Body of pancreas (tissue), 4 donors: Measurements from ENCODE around the gene ANKRD50. TPM values are rescaled to one million over a fixed set of nuclear protein-coding genes. Genes with fewer than 3 reads are reported as not detected.

Experiments
- ATAC-seq: fragments of 150-250 bp; one replicate; pipeline ENCODE4 v1.9.1; 2016
- DNase-seq, 4 donors: peaks; one replicate each; pipeline ENCODE4 v3.0.0-alpha.2; 2019
- H3K27ac ChIP-seq, 4 donors: fragments of 200-600 bp; sonication (generic); 1 replicate in 3 of 4; 2 replicates in 1 of 4; pipeline versions ENCODE4 v1.5.1 to v1.6.1; 2016 to 2019; ENCODE audit warnings: mild to moderate bottlenecking in 1 of 4, mixed read lengths in 1 of 4, moderate library complexity in 1 of 4
- H3K27me3 ChIP-seq, 2 donors: fragments of 200-600 bp; sonication (generic); one replicate each; pipeline ENCODE4 v1.6.0; 2016; ENCODE audit warnings: mild to moderate bottlenecking in 1 of 2
- H3K36me3 ChIP-seq, 2 donors: fragments of 200-600 bp; sonication (generic); replicated peaks in 1 of 2; 2 replicates each; pipeline ENCODE4 v1.5.1; 2016; ENCODE audit warnings: low read depth in 2 of 2; ENCODE audit not compliant: insufficient read depth in 1 of 2
- H3K4me1 ChIP-seq: fragments of 200-600 bp; sonication (generic); one replicate; pipeline ENCODE4 v1.6.0; 2016
- H3K4me3 ChIP-seq, 2 donors: fragments of 200-600 bp; sonication (generic); 1 replicate in 1 of 2; 2 replicates in 1 of 2; pipeline ENCODE4 v1.5.1; 2016 to 2019
- H3K9me3 ChIP-seq, 3 donors: fragments of 200-600 bp; sonication (generic); 1 replicate in 2 of 3; 2 replicates in 1 of 3; pipeline ENCODE4 v1.5.1; 2016
- POLR2A ChIP-seq, 3 donors: fragments of 450-650 bp; IDR thresholded peaks; one replicate each; pipeline ENCODE4 v1.6.1; 2016; ENCODE audit warnings: antibody characterized with exemption in 3 of 3, mild to moderate bottlenecking in 2 of 3
- WGBS, 2 donors: methylation state at CpG; one replicate each; pipeline ENCODE4 v1.1.5; 2017; 5-methylcytosine and 5-hydroxymethylcytosine counted together
- intact Hi-C: fragments of 100-400 bp; cut with DNase I; formaldehyde crosslinking; loops from one replicate; pipeline ENCODE4 v1.15.1; 2023
- total RNA-seq, 2 donors: library from RNA; depleted of rRNA; stranded (reverse); fragments of >200 nt; gene quantifications; one replicate each; pipeline ENCODE4 v1.1.0, GENCODE V29; 2016
- TF ChIP-seq, protein P1 (sequence below), 7 experiments: fragments of 450-650 bp in 4 of 7; fragments of 200-600 bp in 3 of 7; sonication (generic) in 3 of 7; IDR thresholded peaks; one replicate each; pipeline ENCODE4 v1.5.1; 2016 to 2019; ENCODE audit warnings: antibody characterized with exemption in 7 of 7

ANKRD50 gene
- total RNA-seq, 2 donors from 2014 or later = 5.6 to 6.7 TPM

DNA sequence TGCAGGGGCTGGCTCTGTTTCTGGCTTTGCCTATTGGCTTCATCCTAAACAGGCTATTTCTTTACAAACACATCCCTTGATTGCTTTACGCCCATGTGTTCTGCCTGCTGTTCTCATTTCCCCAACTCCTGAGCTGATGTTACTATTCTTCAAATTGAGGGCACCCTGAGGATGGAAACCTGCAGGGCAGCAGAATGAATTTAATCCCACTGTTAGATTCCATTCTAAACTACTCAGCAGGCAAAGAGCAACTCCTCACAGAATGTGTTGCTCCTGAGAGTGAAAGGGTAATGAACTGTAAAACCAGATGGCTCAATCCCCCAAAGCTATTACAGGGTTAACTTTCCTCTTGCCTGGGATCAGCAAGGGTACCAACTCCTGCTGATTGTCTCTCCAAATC, 75.7 kb downstream of the ANKRD50 start:
- TF ChIP-seq, protein P1, sequence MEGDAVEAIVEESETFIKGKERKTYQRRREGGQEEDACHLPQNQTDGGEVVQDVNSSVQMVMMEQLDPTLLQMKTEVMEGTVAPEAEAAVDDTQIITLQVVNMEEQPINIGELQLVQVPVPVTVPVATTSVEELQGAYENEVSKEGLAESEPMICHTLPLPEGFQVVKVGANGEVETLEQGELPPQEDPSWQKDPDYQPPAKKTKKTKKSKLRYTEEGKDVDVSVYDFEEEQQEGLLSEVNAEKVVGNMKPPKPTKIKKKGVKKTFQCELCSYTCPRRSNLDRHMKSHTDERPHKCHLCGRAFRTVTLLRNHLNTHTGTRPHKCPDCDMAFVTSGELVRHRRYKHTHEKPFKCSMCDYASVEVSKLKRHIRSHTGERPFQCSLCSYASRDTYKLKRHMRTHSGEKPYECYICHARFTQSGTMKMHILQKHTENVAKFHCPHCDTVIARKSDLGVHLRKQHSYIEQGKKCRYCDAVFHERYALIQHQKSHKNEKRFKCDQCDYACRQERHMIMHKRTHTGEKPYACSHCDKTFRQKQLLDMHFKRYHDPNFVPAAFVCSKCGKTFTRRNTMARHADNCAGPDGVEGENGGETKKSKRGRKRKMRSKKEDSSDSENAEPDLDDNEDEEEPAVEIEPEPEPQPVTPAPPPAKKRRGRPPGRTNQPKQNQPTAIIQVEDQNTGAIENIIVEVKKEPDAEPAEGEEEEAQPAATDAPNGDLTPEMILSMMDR (IDR thresholded peaks at IDR 0.05) = no peak
- TF ChIP-seq POLR2A (IDR thresholded peaks at IDR 0.05) = no peak
- no peak overlapping the region for H3K4me3 ChIP-seq
- no peaks in the 10 kb centered on the region for H3K36me3 ChIP-seq
- H3K27ac ChIP-seq = no peak overlapping the region
- ATAC-seq (no peak), DNase-seq (no peak)
- WGBS, 2 donors = 89 to 91% methylated on average over 1 of the region's 1 CpG
- intact Hi-C loops = no loop called here
- H3K9me3 ChIP-seq = no peaks in the 10 kb centered on the region
- H3K27me3 ChIP-seq = no peaks in the 10 kb centered on the region
- peaks cover 10% of the 10 kb centered on the region for H3K4me1 ChIP-seq

GRCh38 chr4:124635331-124635730, 77.2 kb downstream of the ANKRD50 start:
- Histone ChIP-seq H3K36me3 (no peaks in the 10 kb centered on the region), H3K27ac (no peak overlapping the region), H3K27me3 (no peaks in the 10 kb centered on the region), H3K9me3 (no peaks in the 10 kb centered on the region), H3K4me1 (peaks cover 15% of the 10 kb centered on the region), H3K4me3 (no peak overlapping the region)
- intact Hi-C loops = no loop called here
- WGBS, 2 donors = 86 to 91% methylated on average over 4 of the region's 4 CpGs
- no peak for DNase-seq
- ATAC-seq = no peak
- TF ChIP-seq, protein P1 (IDR thresholded peaks at IDR 0.05) = no peak
- TF ChIP-seq POLR2A (IDR thresholded peaks at IDR 0.05) = no peak

GRCh38 chr4:124633285-124633941, 79.1 kb downstream of the ANKRD50 start:
- WGBS, 2 donors = 57 to 68% methylated on average over 3 of the region's 3 CpGs
- Histone ChIP-seq H3K36me3 (no peaks in the 10 kb centered on the region), H3K4me3 (no peak overlapping the region), H3K4me1 (peaks cover 11% of the 10 kb centered on the region), H3K9me3 (no peaks in the 10 kb centered on the region), H3K27ac (peak overlapping the region in 1 of 4 donors; percentile 42), H3K27me3 (no peaks in the 10 kb centered on the region)
- ATAC-seq = no peak
- no peak for TF ChIP-seq POLR2A (IDR thresholded peaks at IDR 0.05)
- TF ChIP-seq, protein P1 (IDR thresholded peaks at IDR 0.05) = no peak
- DNase-seq = no peak
- intact Hi-C loops = no loop called here

GRCh38 chr4:124632439-124632838, 80.1 kb downstream of the ANKRD50 start:
- 48 to 49% methylated on average over 5 of the region's 5 CpGs for WGBS, 2 donors
- H3K27me3 ChIP-seq = no peaks in the 10 kb centered on the region
- TF ChIP-seq POLR2A (IDR thresholded peaks at IDR 0.05) = no peak
- TF ChIP-seq, protein P1 (IDR thresholded peaks at IDR 0.05) = no peak
- peak overlapping the region in 2 of 4 donors; percentile 26 to 42 for H3K27ac ChIP-seq
- H3K4me1 ChIP-seq = peaks cover 11% of the 10 kb centered on the region
- no peak overlapping the region for H3K4me3 ChIP-seq
- ATAC-seq = peak; percentile 38
- intact Hi-C loops = no loop called here
- H3K36me3 ChIP-seq = no peaks in the 10 kb centered on the region
- no peaks in the 10 kb centered on the region for H3K9me3 ChIP-seq
- no peak for DNase-seq

- peak; percentile 93 for ATAC-seq
- peak overlapping the region in 2 of 4 donors; percentile 26 to 42 for H3K27ac ChIP-seq
- no peaks in the 10 kb centered on the region for H3K36me3 ChIP-seq
- DNase-seq = peak; percentile 65 to 85 (median 78)
- H3K4me3 ChIP-seq = no peak overlapping the region
- TF ChIP-seq POLR2A (IDR thresholded peaks at IDR 0.05) = no peak
- TF ChIP-seq, protein P1 (IDR thresholded peaks at IDR 0.05) = peak in 1 of 7 experiments; percentile 2
- no peaks in the 10 kb centered on the region for H3K9me3 ChIP-seq
- 21 to 45% methylated on average over 1 of the region's 1 CpG for WGBS, 2 donors
- no peaks in the 10 kb centered on the region for H3K27me3 ChIP-seq
- intact Hi-C loops = no loop called here
- peaks cover 11% of the 10 kb centered on the region for H3K4me1 ChIP-seq
Observed at GRCh38 chr4:124631760-124632159, 80.8 kb downstream of the ANKRD50 start.
